K562 (cell line): ENCODE measurements around the gene HELT. TPM values are rescaled to one million over a fixed set of nuclear protein-coding genes. Genes with fewer than 3 reads are reported as not detected.

Source experiments
- ATAC-seq: fragments of 200-7000 bp; cut with Tn5 transposase; 3 replicates; pipeline ENCODE4 v1.9.1; 2020; ENCODE audit warnings: moderate library complexity
- BruUV-seq: library from RNA; stranded (reverse); fragments of 400-500 nt; replicated peaks from 2 replicates; lab custom pipeline; 2021; lab: Mats Ljungman, UMichigan
- CTCF ChIA-PET: fragments of 300-600 bp; formaldehyde crosslinking; extraction: SDS; loops from one replicate; lab custom pipeline; 2021; ENCODE audit warnings: low intra/inter-chr PET ratio; lab: Yijun Ruan, JAX
- POLR2A ChIA-PET: fragments of 300-600, 350-650 bp; sonication (Branson Sonifier 250); formaldehyde crosslinking; extraction: SDS; loops from one replicate; lab custom pipeline; 2021; ENCODE audit warnings: antibody characterized with exemption, inconsistent platforms; lab: Yijun Ruan, JAX
- DNase-seq, 4 experiments: peaks; one replicate each; pipeline versions ENCODE4 v3.0.0 to v3.0.0-alpha.2; 2011 to 2018; ENCODE audit warnings: low spot score in 3 of 4, mixed read lengths in 3 of 4; ENCODE audit errors: extremely low read depth in 1 of 4
- FAIRE-seq: peaks from 2 replicates; lab custom pipeline; 2011; peaks lifted over from hg19 to GRCh38; lab: Jason Lieb, UNC
- H2AFZ ChIP-seq: 2 replicates; pipeline ENCODE4 v1.6.0; 2011; ENCODE audit warnings: low read depth, low read length, control low read depth, inconsistent platforms
- H3K27ac ChIP-seq: fragments of 200-600 bp; 3 replicates; pipeline ENCODE4 v1.8.0; 2011; ENCODE audit warnings: low read depth, mild to moderate bottlenecking, control low read depth, inconsistent platforms, low read length, moderate library complexity, mixed read lengths; ENCODE audit errors: extremely low read depth
- H3K27me3 ChIP-seq, 2 experiments: fragments of 300-600 bp in 1 of 2; 2 replicates in 1 of 2; 3 replicates in 1 of 2; pipeline versions ENCODE4 v1.6.0 to v1.8.0; 2011; ENCODE audit warnings: inconsistent platforms in 2 of 2, low read length in 2 of 2, mild to moderate bottlenecking in 1 of 2, mixed read lengths in 1 of 2, moderate library complexity in 1 of 2; ENCODE audit not compliant: control insufficient read depth in 2 of 2, insufficient read depth in 2 of 2
- H3K36me3 ChIP-seq: fragments of 300-600 bp; 3 replicates; pipeline ENCODE4 v1.8.0; 2011; ENCODE audit warnings: mild to moderate bottlenecking, low read length, inconsistent platforms; ENCODE audit not compliant: control insufficient read depth, insufficient read depth
- H3K4me1 ChIP-seq, 2 experiments: fragments of 200-600 bp in 1 of 2; replicated peaks in 1 of 2; 2 replicates in 1 of 2; 3 replicates in 1 of 2; pipeline versions ENCODE4 v1.5.1 to v1.8.0; 2011; ENCODE audit warnings: inconsistent platforms in 2 of 2, low read length in 2 of 2, mild to moderate bottlenecking in 1 of 2, mixed read lengths in 1 of 2, moderate library complexity in 1 of 2; ENCODE audit not compliant: control insufficient read depth in 2 of 2, insufficient read depth in 2 of 2
- H3K4me2 ChIP-seq: 2 replicates; pipeline ENCODE4 v1.6.1; 2011; ENCODE audit warnings: low read length, control low read depth, inconsistent platforms, mixed read lengths; ENCODE audit not compliant: insufficient read depth
- H3K4me3 ChIP-seq: fragments of 200-600 bp; sonication (generic), shearing (Covaris generic); 2 replicates; pipeline ENCODE4 v1.5.1; 2016; ENCODE audit warnings: control low read depth, inconsistent platforms
- H3K79me2 ChIP-seq: fragments of 200-600 bp; 3 replicates; pipeline ENCODE4 v1.8.0; 2011; ENCODE audit warnings: low read length, inconsistent platforms; ENCODE audit not compliant: control insufficient read depth, insufficient read depth
- H3K9ac ChIP-seq, 2 experiments: 2 replicates each; pipeline versions ENCODE4 v1.6.0 to v1.6.1; 2011; ENCODE audit warnings: low read depth in 2 of 2, low read length in 2 of 2, control low read depth in 1 of 2, inconsistent platforms in 1 of 2, mild to moderate bottlenecking in 1 of 2, mixed read lengths in 1 of 2; ENCODE audit not compliant: insufficient read depth in 1 of 2
- H3K9me1 ChIP-seq: one replicate; pipeline ENCODE4 v1.6.0; 2011; ENCODE audit warnings: inconsistent platforms, mild to moderate bottlenecking, low read length, moderate library complexity; ENCODE audit not compliant: control insufficient read depth, insufficient read depth
- H3K9me3 ChIP-seq: replicated peaks from 2 replicates; pipeline ENCODE4 v1.5.1; 2011; ENCODE audit warnings: low read depth, low read length, inconsistent platforms; ENCODE audit not compliant: control insufficient read depth, insufficient read depth
- H4K20me1 ChIP-seq: replicated peaks from 2 replicates; pipeline ENCODE4 v1.6.1; 2011; ENCODE audit warnings: low read length, inconsistent platforms, mixed read lengths; ENCODE audit not compliant: control insufficient read depth, insufficient read depth
- HDAC6 ChIP-seq: IDR thresholded peaks from 2 replicates; pipeline ENCODE4 v1.6.1; 2012; ENCODE audit warnings: low read depth, mild to moderate bottlenecking, control low read depth, inconsistent platforms, low read length, moderate library complexity
- WGBS: fragments of 100-300 bp; shearing (Covaris generic); methylation state at CpG from one replicate; pipeline ENCODE4 v1.1.6; 2016; ENCODE audit warnings: low coverage, mixed read lengths; ENCODE audit not compliant: insufficient coverage; ENCODE audit errors: missing lambda C conversion rate; 5-methylcytosine and 5-hydroxymethylcytosine counted together
- in situ Hi-C: fragments of 300-500 bp; cut with MboI; formaldehyde crosslinking; loops from 4 replicates; pipeline ENCODE4 v1.15.0; 2018; ENCODE audit warnings: inconsistent platforms, mixed read lengths
- intact Hi-C: fragments of 100-400 bp; cut with micrococcal nuclease; formaldehyde crosslinking; loops from 2 replicates; pipeline ENCODE4 v1.14.2; 2022
- polyA plus RNA-seq, 8 experiments: library from polyadenylated mRNA; depleted of rRNA in 4 of 8; stranded (reverse) in 5 of 8; unstranded in 3 of 8; fragments of >200 nt; fragmentation: Nextera tagmentation in 2 of 8; fragmentation: Illumina TruSeq in 1 of 8; extraction: Ambion mirVana in 2 of 8; extraction: Trizol in 1 of 8; gene quantifications; 2 replicates each; pipeline versions ENCODE4 v1.2.1 to v1.2.3, GENCODE V29; 2011 to 2014; ENCODE audit warnings: inconsistent platforms in 1 of 8, missing spikeins in 1 of 8
- total RNA-seq, 7 experiments: library from RNA; depleted of rRNA in 6 of 7; stranded (reverse); fragments of >200 nt in 6 of 7; fragmentation: Illumina TruSeq in 2 of 7; extraction: Trizol in 2 of 7; gene quantifications; 2 replicates each; pipeline versions ENCODE4 v1.2.1 to v1.2.3, GENCODE V29; 2011 to 2021; ENCODE audit warnings: low replicate concordance in 1 of 7
- TF ChIP-seq, protein P1 (sequence below), 2 experiments: fragments of 250-450 bp in 1 of 2; fragments of 450-650 bp in 1 of 2; sonication (Bioruptor Pico) in 1 of 2; IDR thresholded peaks; 2 replicates each; pipeline versions ENCODE4 v1.6.1 to v1.8.0; 2016 to 2021; ENCODE audit warnings: mild to moderate bottlenecking in 2 of 2, moderate library complexity in 2 of 2, missing compliant biosample characterization in 1 of 2, missing genetic modification characterization in 1 of 2

Gene HELT
- total and polyA plus RNA-seq, 9 of the 15 experiments (the other 6 are each of a cell fraction or from before 2014, with no cell fraction given) = not detected

- H3K4me3 ChIP-seq = no peak overlapping the region
- DNase-seq (no peak), ATAC-seq (no peak), FAIRE-seq (no peak)
- CTCF ChIA-PET = no interaction called here
- H3K27ac ChIP-seq = no peak overlapping the region
- no TSS peak for BruUV-seq
- no peaks in the 10 kb centered on the region for H4K20me1 ChIP-seq
- POLR2A ChIA-PET = interaction anchor here (0.6 kb wide), 1 partner anchor 10 kb away, joined by 3 read pairs; no protein-coding TSS in a partner anchor
- H3K4me2 ChIP-seq = no peak overlapping the region
- peaks cover 51 to 84% of the 10 kb centered on the region in 2 experiments for H3K27me3 ChIP-seq
- no peak overlapping the region for H2AFZ ChIP-seq
- no peaks in the 10 kb centered on the region for H3K36me3 ChIP-seq
- H3K9ac ChIP-seq = no peak overlapping the region
- in situ Hi-C loops = no loop called here
- TF ChIP-seq, protein P1, sequence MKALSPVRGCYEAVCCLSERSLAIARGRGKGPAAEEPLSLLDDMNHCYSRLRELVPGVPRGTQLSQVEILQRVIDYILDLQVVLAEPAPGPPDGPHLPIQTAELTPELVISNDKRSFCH (CRISPR knock-in tag; IDR thresholded peaks at IDR 0.05) = no peak
- TF ChIP-seq, protein P1 (tag; IDR thresholded peaks at IDR 0.05) = no peak
- peak; percentile 90; the same call in 1 of the 2 replicates for TF ChIP-seq HDAC6
- H3K79me2 ChIP-seq = no peaks in the 10 kb centered on the region
- intact Hi-C loops = no loop called here
- H3K9me1 ChIP-seq = no peaks in the 10 kb centered on the region
- H3K4me1 ChIP-seq = peaks cover 0 to 35% of the 10 kb centered on the region in 2 experiments; a peak in 2 of 5 replicates
- H3K9me3 ChIP-seq = no peaks in the 10 kb centered on the region
- 6% methylated on average over 28 of the region's 34 CpGs for WGBS
Observed at GRCh38 chr4:185016946-185017758, 1.1 kb upstream of the HELT start.
